ENCODE results near the gene UNC13D.
"Not testable (repeated sequence)": the region's sequence is repeated elsewhere in the genome, so short reads cannot be mapped to it uniquely, and the experiment has no call there.

Gene UNC13D

DNA sequence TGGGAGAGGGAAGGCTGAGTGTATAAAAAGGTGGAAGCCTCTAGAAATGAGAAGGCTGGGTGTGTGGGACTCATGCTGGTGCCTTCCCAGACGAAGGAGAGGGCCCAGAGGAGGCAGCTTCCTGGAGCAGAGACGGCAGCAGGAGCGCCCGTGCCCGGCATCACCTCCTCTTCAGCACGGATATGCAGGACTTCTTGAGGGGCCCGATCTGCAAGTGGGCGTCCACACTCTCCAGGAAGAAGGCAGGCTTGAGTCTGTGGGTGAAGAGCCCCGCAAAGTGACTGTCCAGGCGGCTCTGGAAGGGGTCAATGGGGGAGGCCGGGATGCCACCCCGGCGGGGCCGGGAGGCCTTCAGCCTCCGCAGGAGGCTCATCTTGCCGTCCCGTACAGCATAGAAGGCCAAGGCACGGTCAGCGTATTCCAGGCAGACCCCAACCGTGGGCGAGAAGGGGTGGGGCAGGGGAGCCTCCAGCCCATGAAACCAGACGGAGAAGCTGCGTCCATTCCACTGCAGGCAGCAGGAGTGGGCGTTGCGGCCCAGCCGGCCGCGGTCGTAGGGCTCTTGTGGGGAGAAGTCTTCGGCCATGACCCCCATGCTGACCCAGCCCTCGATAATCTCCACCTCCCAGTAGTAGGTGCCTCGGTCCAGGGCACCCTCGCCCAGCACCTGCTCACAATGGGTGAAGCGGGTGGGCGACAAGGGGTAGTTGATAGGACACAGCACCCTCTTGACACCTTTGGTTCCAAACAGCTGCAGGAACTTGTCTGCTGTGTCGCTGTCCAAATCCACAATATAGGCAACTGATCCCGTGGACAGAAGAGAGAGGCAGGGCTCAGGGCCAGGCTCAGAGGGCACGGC, 30.3 kb upstream of the UNC13D start:
- DNase-seq (ENCODE audit: low read depth), result no peak

DNA sequence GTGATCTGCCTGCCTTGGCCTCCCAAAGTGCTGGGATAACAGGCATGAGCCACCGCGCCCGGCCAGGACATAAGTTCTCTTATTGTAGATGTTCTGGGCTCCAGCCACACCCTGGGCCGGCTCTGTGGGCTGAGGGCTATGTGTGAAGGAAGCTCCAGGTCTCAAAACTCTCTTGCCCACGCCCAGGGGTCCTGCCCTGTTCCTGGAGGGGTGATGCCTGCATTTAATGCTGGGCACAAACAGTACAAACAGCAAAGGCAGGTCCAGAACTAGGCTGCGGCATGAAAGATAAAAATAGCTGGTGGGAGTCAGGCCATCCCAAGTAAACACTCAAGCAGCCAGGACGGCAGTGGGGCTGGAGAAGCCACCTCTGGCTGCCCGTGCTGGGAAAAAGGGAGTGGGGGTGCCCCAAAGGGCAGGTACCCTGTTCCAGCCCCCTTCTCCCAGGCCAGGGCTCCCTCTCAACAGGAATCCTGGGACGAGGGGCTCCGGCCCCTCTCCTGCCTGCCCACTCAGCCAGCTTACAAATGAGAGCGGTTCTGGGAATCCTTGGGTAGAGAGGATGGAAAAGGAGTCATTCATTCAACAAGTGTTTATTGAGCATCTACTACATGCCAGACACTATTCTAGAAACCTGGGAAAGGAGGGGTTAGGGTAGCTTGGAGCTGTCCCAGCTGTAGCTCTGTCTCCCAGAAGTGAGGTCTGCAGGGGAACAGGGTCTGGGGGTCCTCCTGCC, 29.6 kb upstream of the UNC13D start:
- no peak for DNase-seq (ENCODE audit: low read depth)

DNA sequence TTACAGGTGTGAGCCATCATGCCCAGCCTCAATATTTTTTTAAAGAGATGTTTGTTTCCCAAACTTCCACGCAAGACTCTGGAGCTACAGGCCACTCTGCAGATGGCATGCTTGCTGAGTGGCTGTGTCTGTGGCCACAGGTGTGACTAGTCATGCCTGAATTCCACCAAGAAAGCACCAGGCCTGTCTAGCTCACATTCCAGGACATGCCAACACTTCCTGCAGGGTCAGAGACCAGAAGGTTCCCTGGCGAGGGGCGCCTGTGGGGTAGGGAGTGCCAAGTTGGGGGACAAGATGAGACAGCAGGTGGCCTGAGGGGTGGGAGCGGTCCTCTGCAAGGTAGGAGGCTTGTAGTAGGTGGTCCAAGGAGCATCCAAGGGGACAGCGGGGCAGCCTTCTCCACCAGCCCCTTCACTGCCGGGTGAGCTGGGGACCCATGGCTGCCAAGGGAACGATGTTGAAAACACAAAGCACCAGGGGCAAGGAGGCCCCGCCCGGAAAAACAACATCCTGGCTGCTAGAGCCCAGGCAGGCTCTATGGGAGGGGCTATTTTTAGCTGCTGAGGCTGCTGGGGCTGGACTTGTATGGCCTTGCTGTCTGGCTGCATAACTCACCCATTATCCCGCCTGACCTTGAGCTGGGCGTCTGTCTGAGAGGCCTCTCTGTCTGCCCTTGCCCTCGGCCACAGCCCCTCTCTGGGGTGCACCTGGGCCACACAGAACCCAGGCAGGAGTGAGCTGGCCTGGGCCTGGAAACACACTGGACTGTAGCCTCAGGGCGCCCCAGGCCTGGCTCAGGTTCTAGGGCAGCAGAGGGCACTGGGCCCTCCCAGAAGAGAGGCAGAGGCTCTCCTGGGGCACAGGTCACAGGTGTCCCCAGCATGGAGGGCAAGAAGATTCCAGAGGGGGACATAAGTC, 28.5 kb upstream of the UNC13D start:
- no peak for DNase-seq (ENCODE audit: low read depth)

DNA sequence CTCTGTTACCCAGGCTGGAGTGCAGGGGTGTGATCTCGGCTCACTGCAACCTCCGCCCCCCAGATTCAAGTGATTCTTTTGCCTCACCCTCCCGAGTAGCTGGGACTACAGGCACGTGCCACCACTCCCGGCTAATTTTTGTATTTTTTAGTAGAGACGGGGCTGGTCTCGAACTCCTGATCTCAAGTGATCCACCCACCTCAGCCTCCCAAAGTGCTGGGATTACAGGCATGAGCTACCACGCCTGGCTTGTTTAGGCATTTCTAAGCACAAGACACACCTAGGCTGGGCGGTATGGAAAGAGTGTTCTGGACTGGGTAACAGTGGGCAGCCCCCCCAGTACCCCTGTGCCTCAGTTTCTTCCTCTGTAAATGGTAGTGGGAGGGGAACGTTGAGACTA, 26.0 kb upstream of the UNC13D start:
- DNase-seq (ENCODE audit: low read depth), result not testable (repeated sequence)

DNA sequence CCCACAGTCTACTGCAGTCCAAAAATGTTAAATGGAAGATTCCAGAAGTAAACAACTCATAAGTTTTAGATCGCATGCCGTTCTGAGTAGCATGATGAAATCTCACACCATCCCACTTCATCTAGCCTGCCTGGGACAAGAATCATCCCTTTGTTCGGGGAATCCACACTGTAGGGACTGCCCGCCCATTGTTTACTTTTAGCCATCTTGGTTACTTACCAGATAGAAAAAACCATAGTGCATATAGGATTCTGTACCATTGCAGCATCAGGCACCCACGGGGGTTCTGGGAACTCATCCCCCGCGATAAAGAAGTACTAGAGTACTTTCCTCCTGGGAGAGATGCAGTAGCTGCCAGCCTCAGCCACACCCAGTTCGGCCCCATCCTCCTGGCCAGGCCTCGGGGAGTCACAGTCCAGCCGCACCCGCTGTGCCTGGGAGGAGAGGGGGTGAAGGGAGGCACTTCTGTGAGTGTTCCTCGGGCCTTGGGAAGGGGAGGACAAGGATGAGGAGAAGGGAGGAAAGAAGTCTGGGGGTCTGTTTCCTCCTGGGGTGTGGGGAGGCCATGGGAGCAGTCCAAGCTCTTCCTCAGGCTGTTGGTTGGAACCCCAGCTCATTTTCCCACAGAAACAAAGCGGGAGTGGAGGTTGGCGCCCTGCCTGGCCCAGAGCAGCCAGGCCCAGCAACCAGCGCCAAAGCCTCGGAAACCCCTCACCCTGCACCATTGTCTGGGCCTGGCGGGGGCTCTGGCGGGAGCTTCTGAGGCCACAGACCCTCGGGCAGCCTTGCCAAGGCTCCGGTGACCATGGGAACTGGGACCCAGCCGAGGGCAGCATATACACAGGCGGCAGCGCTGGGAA, 25.3 kb upstream of the UNC13D start:
- no peak for DNase-seq (ENCODE audit: low read depth)

DNA sequence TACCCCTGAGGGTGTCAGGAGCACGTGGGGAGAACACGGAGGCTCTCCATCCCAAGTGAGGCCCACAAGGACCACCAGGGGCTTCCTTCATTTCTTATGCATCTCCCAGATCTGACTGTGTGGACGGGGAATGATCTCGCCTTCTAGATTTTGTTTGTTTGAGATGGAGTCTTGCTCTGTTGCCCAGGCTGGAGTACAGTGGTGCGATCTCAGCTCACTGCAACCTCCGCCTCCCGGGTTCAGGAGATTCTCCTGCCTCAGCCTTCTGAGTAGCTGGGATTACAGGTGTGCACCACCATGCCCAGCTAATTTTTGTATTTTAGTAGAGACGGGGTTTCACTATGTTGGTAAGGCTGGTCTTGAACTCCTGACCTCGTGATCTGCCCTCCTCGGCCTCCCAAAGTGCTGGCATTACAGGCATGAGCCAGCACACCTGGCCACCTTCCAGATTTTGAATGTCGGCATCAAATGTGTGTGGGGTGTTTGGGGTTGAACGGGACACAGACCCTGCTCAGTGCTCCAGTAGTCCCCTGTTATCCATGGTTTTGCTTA, 24.6 kb upstream of the UNC13D start:
- DNase-seq (ENCODE audit: low read depth), result not testable (repeated sequence)

DNA sequence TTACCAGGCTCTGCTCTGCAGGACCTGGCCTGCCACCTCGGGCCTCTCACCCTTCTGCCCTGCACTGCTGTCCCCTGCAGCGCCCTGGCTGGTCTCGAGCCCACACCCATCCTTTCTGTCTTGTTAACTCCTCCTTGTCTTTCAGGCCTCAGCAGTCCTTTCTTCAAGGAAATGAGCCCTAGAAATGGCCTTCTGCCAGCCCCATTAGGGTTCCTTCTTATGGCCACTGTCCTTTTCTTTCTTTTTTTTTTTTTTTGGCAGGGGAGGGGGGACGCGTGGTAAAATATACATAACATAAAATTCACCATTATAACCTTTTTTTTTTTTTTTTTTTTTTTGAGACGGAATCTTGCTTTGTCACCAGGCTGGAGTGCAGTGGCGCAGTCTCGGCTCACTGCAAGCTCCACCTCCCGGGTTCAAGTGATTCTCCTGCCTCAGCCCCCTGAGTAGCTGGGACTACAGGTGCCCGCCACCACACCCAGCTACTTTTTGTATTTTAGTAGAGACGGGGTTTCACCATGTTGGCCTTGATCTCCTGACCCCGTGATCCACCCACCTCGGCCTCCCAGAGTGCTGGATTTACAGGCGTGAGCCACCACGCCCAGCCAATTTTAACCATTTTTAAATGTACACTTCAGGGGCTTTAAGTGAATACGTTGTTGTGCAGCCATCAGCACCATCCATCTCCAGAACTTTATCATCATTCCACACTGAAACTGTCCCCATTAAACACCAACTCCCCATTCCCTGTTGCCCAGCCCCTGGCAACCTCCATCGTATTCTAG, 21.4 kb upstream of the UNC13D start:
- DNase-seq (ENCODE audit: low read depth), result not testable (repeated sequence)

DNA sequence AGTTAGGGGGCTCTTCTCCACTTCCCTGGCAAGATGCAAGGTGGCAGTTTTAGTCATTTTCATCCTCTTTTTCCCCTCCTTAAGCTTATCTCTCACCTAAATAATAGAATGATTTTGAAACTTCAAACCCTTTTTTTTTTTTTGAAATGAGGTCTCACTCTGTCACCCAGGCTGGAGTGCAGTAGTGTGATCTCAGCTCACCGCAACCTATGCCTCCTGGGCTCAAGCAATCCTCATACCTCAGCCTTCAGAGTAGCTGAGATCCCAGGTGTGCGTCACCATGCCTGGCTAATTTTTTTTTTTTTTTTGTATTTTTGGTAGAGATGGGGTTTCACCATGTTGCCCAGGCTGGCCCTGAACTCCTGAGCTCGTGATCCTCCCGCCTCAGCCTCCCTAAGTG, 20.7 kb upstream of the UNC13D start:
- not testable (repeated sequence) for DNase-seq (ENCODE audit: low read depth)

DNA sequence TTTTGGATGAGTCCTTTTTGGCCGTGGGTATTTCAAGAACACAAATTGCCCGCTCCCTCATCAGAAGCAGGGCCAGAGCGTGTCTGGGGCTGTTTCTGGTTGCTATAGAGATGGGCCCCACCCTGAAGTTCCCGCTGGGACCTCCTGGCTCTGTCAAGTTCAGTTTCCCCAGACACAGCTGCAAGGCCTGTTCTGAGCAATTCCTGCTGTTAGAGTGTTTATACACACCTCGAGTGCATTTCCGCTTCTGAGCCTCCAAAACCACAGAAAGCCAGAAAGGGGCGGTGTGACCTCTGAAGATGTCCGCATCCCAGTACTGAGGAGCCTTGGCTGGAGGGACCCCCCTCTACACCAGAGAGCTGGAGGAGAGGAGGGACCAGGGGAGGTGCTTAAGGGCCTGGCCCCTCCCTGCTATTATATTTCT, 20.3 kb upstream of the UNC13D start:
- DNase-seq (ENCODE audit: low read depth), result no peak

DNA sequence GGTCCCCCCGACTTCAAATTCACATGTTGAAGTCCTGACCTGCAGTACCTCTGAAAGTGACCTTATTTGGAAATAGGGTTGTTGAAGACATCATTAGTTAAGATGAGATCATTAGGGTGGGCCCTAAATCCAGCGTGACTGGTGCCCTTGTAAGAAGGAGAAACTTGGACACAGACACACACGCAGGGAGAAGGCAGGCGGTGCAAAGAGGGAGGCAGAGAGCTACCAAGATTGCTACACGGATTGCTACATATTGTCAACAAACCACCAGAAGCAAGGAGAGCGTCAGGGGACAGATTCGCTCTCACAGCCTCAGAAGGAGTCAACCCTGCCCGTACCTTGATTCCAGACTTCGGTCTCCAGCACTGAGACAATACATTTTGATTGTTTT, 17.7 kb upstream of the UNC13D start:
- no peak for DNase-seq (ENCODE audit: low read depth)

DNA sequence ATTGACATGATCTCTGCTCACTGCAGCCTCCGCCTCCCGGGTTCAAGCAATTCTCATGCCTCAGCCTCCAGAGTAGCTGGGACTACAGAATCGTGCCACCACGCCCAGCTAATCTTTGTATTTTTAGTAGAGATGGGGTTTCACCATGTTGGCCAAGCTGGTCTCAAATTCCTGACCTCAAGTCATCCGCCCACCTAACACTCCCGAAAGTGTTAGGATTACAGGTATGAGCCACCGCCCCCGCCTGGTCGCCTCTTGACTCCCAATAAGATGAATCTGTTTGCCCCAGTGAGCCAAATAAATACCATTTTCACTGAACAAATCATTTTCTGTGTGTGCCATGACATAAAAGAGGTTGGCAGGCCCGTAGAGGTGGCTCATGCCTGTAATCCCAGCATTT, 15.2 kb upstream of the UNC13D start:
- DNase-seq (ENCODE audit: low read depth), result not testable (repeated sequence)

DNA sequence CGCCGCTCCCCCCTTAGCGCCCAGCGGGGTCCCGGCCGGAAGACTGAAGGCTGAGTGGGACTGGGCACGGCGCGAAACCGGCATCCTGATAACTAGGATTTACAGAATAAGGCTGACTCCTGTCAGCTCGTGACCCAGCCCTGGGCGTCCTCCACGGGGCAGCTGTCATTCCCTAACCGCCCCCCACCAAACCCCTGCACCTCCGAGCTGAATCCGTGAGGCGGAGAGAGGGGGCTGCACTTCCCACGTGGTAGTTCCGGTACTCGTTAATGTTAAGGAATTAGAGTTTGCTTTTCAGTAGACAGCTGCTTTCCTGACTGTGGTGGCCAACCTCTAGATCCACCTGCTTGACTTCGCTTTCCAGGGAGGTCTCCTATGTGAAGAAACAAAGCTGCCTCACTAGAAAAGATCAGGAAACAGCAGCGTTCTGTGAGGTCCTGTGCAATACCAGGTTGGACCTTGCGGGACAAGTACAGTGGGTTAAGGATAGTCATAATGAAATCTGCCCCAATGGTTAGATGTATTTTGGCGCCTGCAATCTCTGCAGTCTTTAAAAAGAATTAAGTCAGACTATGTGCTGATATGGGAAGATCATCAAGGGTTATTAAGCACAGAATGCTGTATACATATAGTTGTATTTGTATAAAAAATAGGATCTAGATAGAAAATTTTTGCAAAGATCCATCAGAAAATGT, 12.0 kb upstream of the UNC13D start:
- no peak for DNase-seq (ENCODE audit: low read depth)

DNA sequence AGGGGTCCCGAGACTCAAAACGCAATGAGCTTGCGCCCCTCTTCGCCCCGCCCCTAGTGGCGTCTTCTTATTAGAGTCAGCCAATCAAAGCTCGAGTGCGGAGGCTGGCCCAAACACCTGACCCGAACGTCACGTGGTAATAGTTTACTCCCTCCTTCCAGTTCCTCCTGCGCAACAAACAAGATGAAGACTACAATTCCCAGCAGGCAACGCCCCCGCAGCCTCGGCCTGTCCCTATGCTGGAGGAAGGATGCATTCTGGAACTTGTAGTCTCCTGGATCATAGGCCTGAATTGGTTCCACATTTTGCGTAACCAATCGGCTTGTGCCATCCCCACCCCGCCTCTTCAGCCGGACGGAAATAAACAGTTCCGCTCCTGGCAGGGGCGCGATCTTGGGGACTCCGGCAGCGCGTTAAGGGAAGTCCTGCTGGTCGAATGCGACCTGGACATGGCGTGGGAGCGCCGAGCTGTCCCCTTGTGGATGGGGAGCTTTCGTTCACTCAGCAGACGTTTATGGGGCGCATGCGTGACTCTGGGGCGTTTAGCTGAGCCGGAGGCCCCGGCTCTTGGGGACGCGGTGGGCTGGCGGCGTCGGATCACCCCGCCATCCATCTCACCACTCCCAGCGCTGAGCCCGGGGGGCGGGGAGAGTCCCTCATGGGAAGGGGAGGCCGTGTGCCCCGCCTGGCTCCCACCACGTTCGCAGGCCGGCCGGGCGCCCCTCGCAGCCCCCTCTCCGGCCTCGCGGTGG, 11.3 kb upstream of the UNC13D start, which contains the start of gene WBP2:
Gene WBP2 (minus strand): TSS at position 26 of the 752 bp plus-strand sequence. CDS start 38 bp downstream, outside the sequence.
- DNase-seq (ENCODE audit: low read depth), result peak; percentile 92

DNA sequence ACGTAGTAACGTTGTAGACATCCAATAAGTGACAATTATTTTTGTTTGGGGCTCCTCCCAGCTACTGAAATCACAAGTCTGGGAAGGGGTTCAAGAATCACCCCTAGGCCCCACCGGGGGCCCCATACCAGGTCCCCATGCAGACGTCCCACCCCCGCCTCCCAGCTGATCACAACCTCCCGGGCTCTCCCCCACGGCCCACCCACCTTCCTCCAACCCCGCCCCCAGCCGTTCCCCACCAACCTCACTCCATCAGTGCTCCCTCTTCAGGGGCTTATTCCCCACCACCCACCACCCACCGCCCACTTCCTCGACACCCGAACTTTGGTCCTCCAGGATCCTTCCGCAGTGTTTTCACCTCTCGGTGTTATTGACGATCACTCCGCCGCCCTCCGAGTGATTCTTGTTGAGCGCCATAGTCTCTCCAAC, 10.7 kb upstream of the UNC13D start:
- DNase-seq (ENCODE audit: low read depth), result no peak

DNA sequence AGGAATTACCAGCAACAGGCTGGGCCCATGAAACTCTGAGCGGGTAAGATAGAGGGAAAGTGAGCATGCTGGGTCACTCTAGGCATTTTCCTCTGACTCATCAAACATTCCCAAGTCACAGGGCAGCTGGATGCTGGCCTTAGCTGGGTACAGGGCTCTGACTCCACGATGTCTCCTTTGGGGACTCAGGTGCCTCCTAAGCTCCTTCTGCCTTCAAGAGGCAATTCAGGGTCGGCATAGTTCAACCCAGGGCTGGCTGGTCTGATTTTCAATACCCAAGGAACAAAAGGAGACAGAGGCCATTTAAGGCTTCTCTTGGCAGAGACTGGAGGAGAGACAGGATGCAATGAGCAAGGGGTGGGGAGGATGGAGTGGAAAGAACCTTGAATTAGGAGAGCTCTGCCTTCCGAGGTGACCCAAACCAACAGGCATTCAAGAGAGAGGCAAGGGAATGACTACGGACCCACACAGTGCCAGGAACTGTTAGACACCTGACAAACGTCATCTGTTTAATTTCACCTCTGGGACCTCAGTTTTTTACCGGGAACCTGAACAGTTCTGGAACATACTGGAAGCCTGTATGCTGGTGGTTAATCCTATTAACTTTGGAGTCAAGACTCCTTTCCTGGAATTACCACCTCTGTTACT, 10.0 kb upstream of the UNC13D start:
- DNase-seq (ENCODE audit: low read depth), result no peak

DNA sequence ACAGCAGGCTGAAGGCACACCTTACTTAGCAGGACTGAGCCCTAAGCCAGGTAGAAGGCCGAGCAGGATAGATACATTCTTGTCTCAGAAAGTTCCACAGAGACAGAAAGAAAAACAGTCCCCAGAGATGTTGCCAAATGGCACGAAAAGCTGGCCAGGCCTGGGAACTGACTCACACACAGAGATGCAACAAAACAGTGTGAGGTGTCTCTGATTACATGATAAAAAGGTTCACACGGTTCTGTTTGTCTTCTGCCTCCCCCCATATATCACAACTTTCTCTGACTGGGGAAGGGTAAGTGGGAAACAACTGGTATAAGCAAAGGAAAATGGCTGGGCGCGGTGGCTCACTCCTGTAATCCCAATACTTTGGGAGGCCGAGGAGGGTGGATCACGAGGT, 9.2 kb upstream of the UNC13D start:
- DNase-seq (ENCODE audit: low read depth), result no peak

DNA sequence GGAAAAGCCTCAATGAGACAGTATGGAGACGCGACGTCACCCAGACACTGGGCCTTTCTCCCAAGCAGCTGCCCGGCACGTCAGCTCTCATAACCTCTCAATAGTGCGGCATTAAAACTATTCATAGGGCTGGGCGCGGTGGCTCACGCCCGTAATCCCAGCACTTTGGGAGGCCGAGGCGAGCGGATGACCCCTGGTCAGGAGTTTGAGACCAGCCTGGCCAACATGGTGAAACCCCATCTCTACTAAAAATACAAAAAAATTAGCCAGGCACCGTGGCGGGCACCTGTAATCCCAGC, 7.4 kb upstream of the UNC13D start:
- DNase-seq (ENCODE audit: low read depth), result not testable (repeated sequence)

DNA sequence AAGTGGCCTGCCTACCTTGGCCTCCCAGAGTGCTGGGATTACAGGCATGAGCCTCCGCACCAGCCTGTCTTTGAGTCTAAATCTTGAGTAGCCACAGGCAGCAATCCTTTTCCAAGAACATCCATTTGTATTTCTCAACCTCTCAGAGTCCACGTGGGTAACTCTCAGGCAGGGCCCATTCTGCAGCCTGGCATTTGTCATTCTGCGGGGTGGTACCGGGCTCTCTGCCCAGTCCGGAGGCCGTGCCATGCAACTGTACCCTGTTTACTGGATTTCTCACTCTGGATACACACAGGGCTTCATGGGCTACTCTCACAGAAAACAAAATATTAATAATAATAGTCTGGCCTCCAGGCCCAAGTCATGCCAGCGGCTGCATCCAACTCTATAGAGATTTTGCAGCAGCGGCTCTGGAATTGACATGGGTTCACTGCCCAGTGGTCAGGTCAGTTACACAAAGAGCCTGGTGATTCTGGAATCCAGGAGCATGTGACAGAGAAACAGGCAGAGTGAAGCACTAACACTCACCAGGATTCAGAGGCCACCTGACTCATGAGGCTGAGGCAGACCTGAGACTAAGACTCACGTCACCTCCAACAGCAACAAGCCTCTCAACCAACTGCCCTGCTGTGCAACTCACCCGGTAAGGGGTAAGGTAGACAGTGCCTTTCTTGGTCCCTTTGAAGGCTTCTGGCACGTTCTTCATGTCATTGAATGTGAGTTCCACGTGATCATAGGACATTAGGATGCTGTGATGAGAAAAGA, 6.9 kb upstream of the UNC13D start:
- DNase-seq (ENCODE audit: low read depth), result no peak

All from stimulated activated CD8-positive, alpha-beta memory T cell treated with anti-CD3 and anti-CD28 coated beads, Interleukin-7, amount 100 ng/mL, for 24 hours (primary cell).